ENCODE measurements around the gene DNAH17.

DNA sequence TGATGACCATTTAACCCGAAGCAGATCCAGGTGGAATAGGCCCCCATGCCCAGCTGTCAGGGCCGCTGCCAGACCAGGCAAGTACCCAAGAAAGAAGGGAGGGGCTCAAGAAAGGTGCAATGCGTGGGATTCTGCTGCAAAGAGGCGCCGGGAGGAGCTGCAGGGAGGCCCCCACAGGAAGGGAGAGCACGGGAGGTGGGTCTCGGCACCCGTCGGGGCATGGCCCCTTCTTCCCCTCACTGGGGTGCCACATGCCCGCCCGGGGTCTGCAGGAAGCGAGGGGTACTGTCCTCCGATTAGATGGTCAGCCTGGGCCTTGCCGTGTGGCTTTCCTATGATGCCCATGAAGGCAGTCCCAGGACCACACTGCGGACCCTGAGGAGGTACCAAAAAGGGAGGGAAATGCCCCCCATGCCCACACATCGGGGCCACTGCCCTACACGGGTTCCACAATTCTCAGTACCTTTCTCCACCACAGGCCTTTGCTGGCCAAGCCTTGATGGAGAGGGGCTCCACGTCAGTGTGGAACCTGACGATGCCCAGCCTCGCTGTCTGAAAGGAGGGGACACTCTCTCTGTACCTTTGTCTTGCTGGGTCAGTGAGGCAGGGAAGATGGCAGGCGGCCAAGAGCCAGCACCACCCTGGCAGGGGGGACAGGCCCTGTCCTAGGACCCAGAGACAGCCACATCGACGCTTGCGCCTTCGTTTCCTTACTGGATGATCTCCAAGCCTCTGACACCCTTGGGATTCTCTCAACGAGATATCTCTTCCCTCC lies 45.5 kb upstream of the DNAH17 start:
- TF ChIP-seq, protein P1, sequence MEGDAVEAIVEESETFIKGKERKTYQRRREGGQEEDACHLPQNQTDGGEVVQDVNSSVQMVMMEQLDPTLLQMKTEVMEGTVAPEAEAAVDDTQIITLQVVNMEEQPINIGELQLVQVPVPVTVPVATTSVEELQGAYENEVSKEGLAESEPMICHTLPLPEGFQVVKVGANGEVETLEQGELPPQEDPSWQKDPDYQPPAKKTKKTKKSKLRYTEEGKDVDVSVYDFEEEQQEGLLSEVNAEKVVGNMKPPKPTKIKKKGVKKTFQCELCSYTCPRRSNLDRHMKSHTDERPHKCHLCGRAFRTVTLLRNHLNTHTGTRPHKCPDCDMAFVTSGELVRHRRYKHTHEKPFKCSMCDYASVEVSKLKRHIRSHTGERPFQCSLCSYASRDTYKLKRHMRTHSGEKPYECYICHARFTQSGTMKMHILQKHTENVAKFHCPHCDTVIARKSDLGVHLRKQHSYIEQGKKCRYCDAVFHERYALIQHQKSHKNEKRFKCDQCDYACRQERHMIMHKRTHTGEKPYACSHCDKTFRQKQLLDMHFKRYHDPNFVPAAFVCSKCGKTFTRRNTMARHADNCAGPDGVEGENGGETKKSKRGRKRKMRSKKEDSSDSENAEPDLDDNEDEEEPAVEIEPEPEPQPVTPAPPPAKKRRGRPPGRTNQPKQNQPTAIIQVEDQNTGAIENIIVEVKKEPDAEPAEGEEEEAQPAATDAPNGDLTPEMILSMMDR (IDR thresholded peaks at IDR 0.05 in 2 of 3, conservative IDR thresholded peaks at IDR 0.05 in 1 of 3; ENCODE audit: borderline replicate concordance in 1 of 3, insufficient read depth in 1 of 3, low read depth in 2 of 3, low read length in 2 of 3), result no peak
- no peak for TF ChIP-seq ZFX (IDR thresholded peaks at IDR 0.05)

Measured in HCT116 (cell line).